HepG2 (cell line): Measurements from ENCODE around the gene DENND5B.

Source experiments
- CTCF ChIP-seq: sonication (generic); formaldehyde crosslinking; IDR thresholded peaks from 2 replicates; pipeline ENCODE4 v1.5.0; 2020; ENCODE audit warnings: mild to moderate bottlenecking, missing genetic modification reagents, moderate library complexity
- ELF1 ChIP-seq: sonication (generic); formaldehyde crosslinking; IDR thresholded peaks from 2 replicates; pipeline ENCODE4 v1.4.0; 2020; ENCODE audit warnings: missing genetic modification reagents
- FOXP1 ChIP-seq, 2 experiments: fragments of 450-650 bp in 1 of 2; IDR thresholded peaks; 2 replicates each; pipeline ENCODE4 v1.6.1; 2017 to 2018; ENCODE audit warnings: antibody characterized with exemption in 1 of 2
- JUND ChIP-seq: sonication (generic); formaldehyde crosslinking; IDR thresholded peaks from 2 replicates; pipeline ENCODE4 v1.8.0; 2022; ENCODE audit warnings: mild to moderate bottlenecking, missing genetic modification reagents
- MED8 ChIP-seq: sonication (generic); formaldehyde crosslinking; IDR thresholded peaks from 2 replicates; pipeline ENCODE4 v1.8.1; 2023; ENCODE audit warnings: mild to moderate bottlenecking, missing genetic modification reagents; ENCODE audit not compliant: insufficient replicate concordance
- NFYB ChIP-seq: sonication (generic); formaldehyde crosslinking; IDR thresholded peaks from 2 replicates; pipeline ENCODE4 v1.4.0; 2020; ENCODE audit warnings: missing genetic modification reagents
- ZBTB4 ChIP-seq: sonication (generic); formaldehyde crosslinking; IDR thresholded peaks from 2 replicates; pipeline ENCODE4 v1.4.0; 2020; ENCODE audit warnings: missing genetic modification reagents, mild to moderate bottlenecking, borderline replicate concordance
- ZNF225 ChIP-seq: sonication (generic); formaldehyde crosslinking; IDR thresholded peaks from 2 replicates; pipeline ENCODE4 v1.4.0; 2020; ENCODE audit warnings: mild to moderate bottlenecking, missing genetic modification reagents
- ZNF572 ChIP-seq: sonication (generic); formaldehyde crosslinking; IDR thresholded peaks from 2 replicates; pipeline ENCODE4 v1.5.1; 2020; ENCODE audit warnings: mild to moderate bottlenecking, missing genetic modification reagents
- ZNF7 ChIP-seq: IDR thresholded peaks from 2 replicates; pipeline ENCODE4 v1.6.1; 2016; ENCODE audit warnings: missing biosample characterization, missing genetic modification reagents
- ZNF782 ChIP-seq: sonication (generic); formaldehyde crosslinking; IDR thresholded peaks from 2 replicates; pipeline ENCODE4 v1.4.0; 2020; ENCODE audit warnings: missing genetic modification reagents, mild to moderate bottlenecking, borderline replicate concordance

GRCh38 chr12:31470459-31470858 is 120.5 kb downstream of the DENND5B start:
- no peak for TF ChIP-seq CTCF (CRISPR knock-in tag)
- TF ChIP-seq NFYB (CRISPR knock-in tag), result no peak
- no peak for TF ChIP-seq ELF1
- no peak for TF ChIP-seq ZNF7 (CRISPR knock-in tag)
- TF ChIP-seq JUND (CRISPR knock-in tag), result no peak
- TF ChIP-seq FOXP1 (IDR thresholded peaks at IDR 0.05), result no peak
- TF ChIP-seq FOXP1 (CRISPR knock-in tag; IDR thresholded peaks at IDR 0.05), result no peak
- TF ChIP-seq ZBTB4 (CRISPR knock-in tag), result no peak
- no peak for TF ChIP-seq MED8 (CRISPR knock-in tag)
- no peak for TF ChIP-seq ZNF572
- TF ChIP-seq ZNF782, result no peak
- TF ChIP-seq ZNF225, result no peak
